Measurements from ENCODE around the gene CAPZA1. TPM values are rescaled to one million over a fixed set of nuclear protein-coding genes. Genes with fewer than 3 reads are reported as not detected.

Gene CAPZA1
- total and polyA plus RNA-seq, 10 of the 15 experiments (the other 5 are each of a cell fraction or from before 2014, with no cell fraction given), result 187 to 886 (median 278) TPM

DNA sequence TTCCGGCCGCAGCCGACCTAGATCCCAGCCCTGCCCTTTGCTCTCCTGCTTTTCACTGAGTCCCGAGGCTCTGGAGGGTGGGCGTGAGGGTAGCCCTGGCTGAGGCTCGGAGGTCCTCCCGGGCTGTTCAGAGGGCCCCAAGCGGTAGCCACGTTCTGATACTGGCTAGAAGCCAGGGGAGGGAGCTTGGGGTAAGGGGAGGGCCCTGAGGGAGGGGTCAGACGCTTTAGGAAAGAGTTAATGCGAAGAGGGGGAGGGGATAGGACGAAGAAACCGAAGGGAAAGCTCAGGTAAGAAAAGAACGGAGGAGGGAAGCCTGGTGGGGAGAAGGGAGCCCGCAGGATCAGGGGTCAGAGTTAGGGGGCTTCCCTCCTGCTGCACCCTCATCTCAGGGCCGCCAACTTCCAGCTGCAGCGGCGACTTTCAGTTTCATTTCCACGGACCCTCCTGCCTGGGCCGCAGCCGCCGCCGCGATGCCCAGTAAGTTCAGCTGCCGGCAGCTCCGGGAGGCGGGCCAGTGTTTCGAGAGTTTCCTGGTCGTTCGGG is 54.9 kb downstream of the CAPZA1 start, which contains the start of gene MOV10:
Gene MOV10 (plus strand): TSS at position 220 of the 546 bp plus-strand sequence. CDS start 254 bp downstream, at position 474.
- Histone ChIP-seq H3K27me3 (replicated peaks in 1 of 2; ENCODE audit: control insufficient read depth in 2 of 2, insufficient read depth in 2 of 2, low read length in 1 of 2) (no peaks in the 10 kb centered on the region), H3K79me2 (ENCODE audit: control insufficient read depth, insufficient read depth, low read length) (peaks cover 17% of the 10 kb centered on the region), H3K4me2 (ENCODE audit: control insufficient read depth, insufficient read depth) (peak within 1 kb of the TSS; percentile 93), H2AFZ (ENCODE audit: control insufficient read depth, low read depth, low read length) (peak within 1 kb of the TSS; percentile 83), H3K4me1 (ENCODE audit: control insufficient read depth, insufficient read depth, low read length) (peaks cover 9% of the 10 kb centered on the region), H3K4me3 (peak within 1 kb of the TSS; percentile 86), H3K9ac (ENCODE audit: control insufficient read depth, insufficient read depth, low read length) (peak within 1 kb of the TSS; percentile 75), H3K9me3 (replicated peaks; ENCODE audit: control insufficient read depth, insufficient read depth, low read length) (no peaks in the 10 kb centered on the region), H3K36me3 (ENCODE audit: control insufficient read depth in 2 of 2, insufficient read depth in 2 of 2, low read length in 1 of 2) (no peaks in the 10 kb centered on the region; a peak in 1 of 4 replicates), H4K20me1 (ENCODE audit: control insufficient read depth, insufficient read depth) (no peaks in the 10 kb centered on the region), H3K27ac (ENCODE audit: control insufficient read depth, insufficient read depth) (peak within 1 kb of the TSS; percentile 81)
- WGBS (ENCODE audit: insufficient coverage, insufficient replicate concordance, low lambda C conversion rate, missing lambda C conversion rate), result 2% methylated on average over 24 of the region's 30 CpGs
- intact Hi-C loops (cut with micrococcal nuclease; ENCODE audit: unreplicated experiment) (loop anchor here (1.0 to 2.0 kb wide), 2 partner anchors 31 to 56 kb away; partner anchors contain the start of genes CAPZA1 and ST7L), in situ Hi-C loops (cut with MboI) (no loop called here)
- ATAC-seq (peak; percentile 81), DNase-seq (ENCODE audit: low read depth, low spot score) (peak; percentile 40), FAIRE-seq (no peak)
- ChIA-PET CTCF (interaction anchor here (0.6 to 6.2 kb wide), 21 partner anchors 10 to 283 kb away, joined by 3 to 33 read pairs (median 4); partner anchors contain the start of genes PPM1J and RHOC), RAD21 (ENCODE audit: unreplicated experiment) (interaction anchor here (0.7 to 4.8 kb wide), 14 partner anchors 13 to 284 kb away, joined by 3 to 42 read pairs (median 6); partner anchors contain the start of genes CAPZA1, CTTNBP2NL, PPM1J and ST7L), POLR2A (interaction anchor here (0.5 to 2.0 kb wide), 12 partner anchors 19 to 401 kb away, joined by 3 to 21 read pairs (median 5); partner anchors contain the start of genes CAPZA1 and ST7L), SMC1A (ENCODE audit: uncharacterized antibody, unreplicated experiment) (interaction anchor here (0.8 to 3.9 kb wide), 12 partner anchors 10 to 61 kb away, joined by 3 to 28 read pairs (median 7); partner anchors contain the start of genes PPM1J, RHOC and ST7L)
- no TSS peak for BruUV-seq (replicated peaks)
- TF ChIP-seq JUNB (IDR thresholded peaks at IDR 0.05) (no peak), ATF7 (IDR thresholded peaks at IDR 0.05; ENCODE audit: low read depth) (no peak), IKZF1 (conservative IDR thresholded peaks at IDR 0.05) (peak; percentile 70; the same call in 1 of the 2 replicates), NR2C1 (IDR thresholded peaks at IDR 0.05) (no peak), RBBP5 (conservative IDR thresholded peaks at IDR 0.05) (peak; percentile 68; the same call in 1 of the 2 replicates), NRF1 (conservative IDR thresholded peaks at IDR 0.05; ENCODE audit: low read depth, low read length) (no peak), DPF2 (IDR thresholded peaks at IDR 0.05) (no peak), TCF7 (IDR thresholded peaks at IDR 0.05; ENCODE audit: borderline replicate concordance) (no peak), ZBED1 (IDR thresholded peaks at IDR 0.05; ENCODE audit: borderline replicate concordance) (peak; percentile 20; the same call in 1 of the 2 replicates), EGR1 (IDR thresholded peaks at IDR 0.05; ENCODE audit: borderline replicate concordance in 1 of 2, low read depth in 2 of 2, low read length in 2 of 2) (no peak), MEF2A (IDR thresholded peaks at IDR 0.05; ENCODE audit: insufficient read depth, low read depth, low read length) (no peak), ETV6 (conservative IDR thresholded peaks at IDR 0.05 in 1 of 2, IDR thresholded peaks at IDR 0.05 in 1 of 2; ENCODE audit: borderline replicate concordance in 1 of 2, low read depth in 1 of 2) (0 out of 4 replicates have a peak, but pooled peaks of 1 of the 2 experiments have one; percentile 33), MTA2 (IDR thresholded peaks at IDR 0.05; ENCODE audit: low read depth) (peak; percentile 65; the same call in 1 of the 2 replicates), GABPA (IDR thresholded peaks at IDR 0.05; ENCODE audit: low read depth) (no peak), POLR2AphosphoS2 (IDR thresholded peaks at IDR 0.05; ENCODE audit: low read depth, low read length) (peak; percentile 91)
- TF ChIP-seq, protein P1, sequence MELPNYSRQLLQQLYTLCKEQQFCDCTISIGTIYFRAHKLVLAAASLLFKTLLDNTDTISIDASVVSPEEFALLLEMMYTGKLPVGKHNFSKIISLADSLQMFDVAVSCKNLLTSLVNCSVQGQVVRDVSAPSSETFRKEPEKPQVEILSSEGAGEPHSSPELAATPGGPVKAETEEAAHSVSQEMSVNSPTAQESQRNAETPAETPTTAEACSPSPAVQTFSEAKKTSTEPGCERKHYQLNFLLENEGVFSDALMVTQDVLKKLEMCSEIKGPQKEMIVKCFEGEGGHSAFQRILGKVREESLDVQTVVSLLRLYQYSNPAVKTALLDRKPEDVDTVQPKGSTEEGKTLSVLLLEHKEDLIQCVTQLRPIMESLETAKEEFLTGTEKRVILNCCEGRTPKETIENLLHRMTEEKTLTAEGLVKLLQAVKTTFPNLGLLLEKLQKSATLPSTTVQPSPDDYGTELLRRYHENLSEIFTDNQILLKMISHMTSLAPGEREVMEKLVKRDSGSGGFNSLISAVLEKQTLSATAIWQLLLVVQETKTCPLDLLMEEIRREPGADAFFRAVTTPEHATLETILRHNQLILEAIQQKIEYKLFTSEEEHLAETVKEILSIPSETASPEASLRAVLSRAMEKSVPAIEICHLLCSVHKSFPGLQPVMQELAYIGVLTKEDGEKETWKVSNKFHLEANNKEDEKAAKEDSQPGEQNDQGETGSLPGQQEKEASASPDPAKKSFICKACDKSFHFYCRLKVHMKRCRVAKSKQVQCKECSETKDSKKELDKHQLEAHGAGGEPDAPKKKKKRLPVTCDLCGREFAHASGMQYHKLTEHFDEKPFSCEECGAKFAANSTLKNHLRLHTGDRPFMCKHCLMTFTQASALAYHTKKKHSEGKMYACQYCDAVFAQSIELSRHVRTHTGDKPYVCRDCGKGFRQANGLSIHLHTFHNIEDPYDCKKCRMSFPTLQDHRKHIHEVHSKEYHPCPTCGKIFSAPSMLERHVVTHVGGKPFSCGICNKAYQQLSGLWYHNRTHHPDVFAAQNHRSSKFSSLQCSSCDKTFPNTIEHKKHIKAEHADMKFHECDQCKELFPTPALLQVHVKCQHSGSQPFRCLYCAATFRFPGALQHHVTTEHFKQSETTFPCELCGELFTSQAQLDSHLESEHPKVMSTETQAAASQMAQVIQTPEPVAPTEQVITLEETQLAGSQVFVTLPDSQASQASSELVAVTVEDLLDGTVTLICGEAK (IDR thresholded peaks at IDR 0.05; ENCODE audit: borderline replicate concordance), result no peak
- TF ChIP-seq, protein P2, sequence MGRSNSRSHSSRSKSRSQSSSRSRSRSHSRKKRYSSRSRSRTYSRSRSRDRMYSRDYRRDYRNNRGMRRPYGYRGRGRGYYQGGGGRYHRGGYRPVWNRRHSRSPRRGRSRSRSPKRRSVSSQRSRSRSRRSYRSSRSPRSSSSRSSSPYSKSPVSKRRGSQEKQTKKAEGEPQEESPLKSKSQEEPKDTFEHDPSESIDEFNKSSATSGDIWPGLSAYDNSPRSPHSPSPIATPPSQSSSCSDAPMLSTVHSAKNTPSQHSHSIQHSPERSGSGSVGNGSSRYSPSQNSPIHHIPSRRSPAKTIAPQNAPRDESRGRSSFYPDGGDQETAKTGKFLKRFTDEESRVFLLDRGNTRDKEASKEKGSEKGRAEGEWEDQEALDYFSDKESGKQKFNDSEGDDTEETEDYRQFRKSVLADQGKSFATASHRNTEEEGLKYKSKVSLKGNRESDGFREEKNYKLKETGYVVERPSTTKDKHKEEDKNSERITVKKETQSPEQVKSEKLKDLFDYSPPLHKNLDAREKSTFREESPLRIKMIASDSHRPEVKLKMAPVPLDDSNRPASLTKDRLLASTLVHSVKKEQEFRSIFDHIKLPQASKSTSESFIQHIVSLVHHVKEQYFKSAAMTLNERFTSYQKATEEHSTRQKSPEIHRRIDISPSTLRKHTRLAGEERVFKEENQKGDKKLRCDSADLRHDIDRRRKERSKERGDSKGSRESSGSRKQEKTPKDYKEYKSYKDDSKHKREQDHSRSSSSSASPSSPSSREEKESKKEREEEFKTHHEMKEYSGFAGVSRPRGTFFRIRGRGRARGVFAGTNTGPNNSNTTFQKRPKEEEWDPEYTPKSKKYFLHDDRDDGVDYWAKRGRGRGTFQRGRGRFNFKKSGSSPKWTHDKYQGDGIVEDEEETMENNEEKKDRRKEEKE (IDR thresholded peaks at IDR 0.05), result no peak
